Panc1 (cell line): ENCODE data around the gene GTPBP4.

Experiments
- POLR2AphosphoS5 ChIP-seq: IDR thresholded peaks from 2 replicates; pipeline ENCODE4 v1.6.1; 2012; ENCODE audit warnings: mild to moderate bottlenecking, low read depth, low read length, moderate library complexity
- TF ChIP-seq, protein P1 (sequence below): fragments of 450-650 bp; IDR thresholded peaks from 2 replicates; pipeline ENCODE4 v1.5.1; 2017; ENCODE audit warnings: mild to moderate bottlenecking
- TF ChIP-seq, protein P2 (sequence below), 2 experiments: IDR thresholded peaks; 2 replicates each; pipeline ENCODE4 v1.6.1; 2011 to 2012; ENCODE audit warnings: low read depth in 2 of 2, control low read depth in 1 of 2, low read length in 1 of 2, mild to moderate bottlenecking in 1 of 2, moderate library complexity in 1 of 2; ENCODE audit not compliant: insufficient read depth in 1 of 2

DNA sequence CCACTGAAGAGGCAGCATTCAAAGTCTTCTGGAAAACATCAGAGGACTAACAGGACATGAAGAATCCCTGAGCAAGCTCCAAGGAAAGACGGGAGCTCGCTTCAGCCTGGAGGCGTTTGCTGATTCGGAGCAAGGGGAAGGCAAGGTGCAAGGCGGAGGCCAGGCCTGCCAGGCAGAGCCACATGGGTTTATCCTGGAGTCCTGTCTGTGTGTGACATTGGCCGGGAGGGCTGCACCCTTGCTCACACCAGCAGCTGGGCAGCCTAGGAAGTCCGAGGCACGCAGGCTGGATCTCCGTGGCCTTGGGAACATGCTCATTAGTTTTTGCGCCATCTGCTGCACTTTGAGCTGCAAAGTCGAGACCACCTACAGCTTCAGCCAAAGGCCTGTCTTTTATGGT lies 34.4 kb upstream of the GTPBP4 start:
- TF ChIP-seq, protein P1, sequence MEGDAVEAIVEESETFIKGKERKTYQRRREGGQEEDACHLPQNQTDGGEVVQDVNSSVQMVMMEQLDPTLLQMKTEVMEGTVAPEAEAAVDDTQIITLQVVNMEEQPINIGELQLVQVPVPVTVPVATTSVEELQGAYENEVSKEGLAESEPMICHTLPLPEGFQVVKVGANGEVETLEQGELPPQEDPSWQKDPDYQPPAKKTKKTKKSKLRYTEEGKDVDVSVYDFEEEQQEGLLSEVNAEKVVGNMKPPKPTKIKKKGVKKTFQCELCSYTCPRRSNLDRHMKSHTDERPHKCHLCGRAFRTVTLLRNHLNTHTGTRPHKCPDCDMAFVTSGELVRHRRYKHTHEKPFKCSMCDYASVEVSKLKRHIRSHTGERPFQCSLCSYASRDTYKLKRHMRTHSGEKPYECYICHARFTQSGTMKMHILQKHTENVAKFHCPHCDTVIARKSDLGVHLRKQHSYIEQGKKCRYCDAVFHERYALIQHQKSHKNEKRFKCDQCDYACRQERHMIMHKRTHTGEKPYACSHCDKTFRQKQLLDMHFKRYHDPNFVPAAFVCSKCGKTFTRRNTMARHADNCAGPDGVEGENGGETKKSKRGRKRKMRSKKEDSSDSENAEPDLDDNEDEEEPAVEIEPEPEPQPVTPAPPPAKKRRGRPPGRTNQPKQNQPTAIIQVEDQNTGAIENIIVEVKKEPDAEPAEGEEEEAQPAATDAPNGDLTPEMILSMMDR: no peak
- TF ChIP-seq POLR2AphosphoS5: no peak
- TF ChIP-seq, protein P2, sequence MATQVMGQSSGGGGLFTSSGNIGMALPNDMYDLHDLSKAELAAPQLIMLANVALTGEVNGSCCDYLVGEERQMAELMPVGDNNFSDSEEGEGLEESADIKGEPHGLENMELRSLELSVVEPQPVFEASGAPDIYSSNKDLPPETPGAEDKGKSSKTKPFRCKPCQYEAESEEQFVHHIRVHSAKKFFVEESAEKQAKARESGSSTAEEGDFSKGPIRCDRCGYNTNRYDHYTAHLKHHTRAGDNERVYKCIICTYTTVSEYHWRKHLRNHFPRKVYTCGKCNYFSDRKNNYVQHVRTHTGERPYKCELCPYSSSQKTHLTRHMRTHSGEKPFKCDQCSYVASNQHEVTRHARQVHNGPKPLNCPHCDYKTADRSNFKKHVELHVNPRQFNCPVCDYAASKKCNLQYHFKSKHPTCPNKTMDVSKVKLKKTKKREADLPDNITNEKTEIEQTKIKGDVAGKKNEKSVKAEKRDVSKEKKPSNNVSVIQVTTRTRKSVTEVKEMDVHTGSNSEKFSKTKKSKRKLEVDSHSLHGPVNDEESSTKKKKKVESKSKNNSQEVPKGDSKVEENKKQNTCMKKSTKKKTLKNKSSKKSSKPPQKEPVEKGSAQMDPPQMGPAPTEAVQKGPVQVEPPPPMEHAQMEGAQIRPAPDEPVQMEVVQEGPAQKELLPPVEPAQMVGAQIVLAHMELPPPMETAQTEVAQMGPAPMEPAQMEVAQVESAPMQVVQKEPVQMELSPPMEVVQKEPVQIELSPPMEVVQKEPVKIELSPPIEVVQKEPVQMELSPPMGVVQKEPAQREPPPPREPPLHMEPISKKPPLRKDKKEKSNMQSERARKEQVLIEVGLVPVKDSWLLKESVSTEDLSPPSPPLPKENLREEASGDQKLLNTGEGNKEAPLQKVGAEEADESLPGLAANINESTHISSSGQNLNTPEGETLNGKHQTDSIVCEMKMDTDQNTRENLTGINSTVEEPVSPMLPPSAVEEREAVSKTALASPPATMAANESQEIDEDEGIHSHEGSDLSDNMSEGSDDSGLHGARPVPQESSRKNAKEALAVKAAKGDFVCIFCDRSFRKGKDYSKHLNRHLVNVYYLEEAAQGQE (IDR thresholded peaks at IDR 0.05; ENCODE audit: insufficient read depth in 1 of 2, low read depth in 2 of 2, low read length in 1 of 2): no peak
